SU-DHL-6 (cell line): ENCODE measurements around the gene ACVR1.

Source experiments
- H2AFZ ChIP-seq: fragments of 200-600 bp; sonication (generic); 2 replicates; pipeline ENCODE4 v1.6.1; 2014; ENCODE audit warnings: low read depth, mild to moderate bottlenecking, moderate library complexity, mixed read lengths, antibody characterized with exemption, low read length; ENCODE audit not compliant: severe bottlenecking
- H3F3A ChIP-seq: fragments of 200-600 bp; shearing (Covaris generic); 2 replicates; pipeline ENCODE4 v1.6.0; 2016; ENCODE audit warnings: antibody characterized with exemption, mild to moderate bottlenecking; ENCODE audit not compliant: insufficient read depth
- H3K27ac ChIP-seq: fragments of 200-600 bp; sonication (generic); 2 replicates; pipeline ENCODE4 v1.5.1; 2016; ENCODE audit warnings: low read depth, mild to moderate bottlenecking, low read length, moderate library complexity, mixed read lengths
- H3K27me3 ChIP-seq: fragments of 200-600 bp; sonication (generic), shearing (Covaris generic); 2 replicates; pipeline ENCODE4 v1.6.0; 2014; ENCODE audit warnings: mild to moderate bottlenecking, low read length
- H3K36me3 ChIP-seq: fragments of 200-600 bp; sonication (generic); 2 replicates; pipeline ENCODE4 v1.6.1; 2014; ENCODE audit warnings: mild to moderate bottlenecking, low read length, mixed read lengths
- H3K4me2 ChIP-seq: fragments of 300-600, 200-600 bp; shearing (Covaris generic), sonication (generic); 2 replicates; pipeline ENCODE4 v1.6.0; 2014; ENCODE audit warnings: low read length, low read depth, mild to moderate bottlenecking; ENCODE audit not compliant: poor library complexity, severe bottlenecking
- H3K4me3 ChIP-seq: fragments of 200-600 bp; sonication (generic); 2 replicates; pipeline ENCODE4 v1.5.1; 2014; ENCODE audit warnings: antibody characterized with exemption, low read length, mild to moderate bottlenecking, mixed read lengths; ENCODE audit not compliant: insufficient read depth, poor library complexity, severe bottlenecking
- H3K79me2 ChIP-seq: fragments of 200-600 bp; sonication (generic); 2 replicates; pipeline ENCODE4 v1.6.1; 2014; ENCODE audit warnings: mild to moderate bottlenecking, low read length, moderate library complexity; ENCODE audit not compliant: insufficient read depth
- H3K9ac ChIP-seq: fragments of 200-600 bp; sonication (generic); 2 replicates; pipeline ENCODE4 v1.7.0; 2014; ENCODE audit warnings: mild to moderate bottlenecking, low read length
- H3K9me2 ChIP-seq: fragments of 200-600 bp; sonication (generic); replicated peaks from 2 replicates; pipeline ENCODE4 v1.6.1; 2014; ENCODE audit warnings: low read length; ENCODE audit not compliant: insufficient read depth
- H3K9me3 ChIP-seq: fragments of 200-600 bp; sonication (generic); 2 replicates; pipeline ENCODE4 v1.6.1; 2014; ENCODE audit warnings: low read length, mixed read lengths; ENCODE audit not compliant: insufficient read depth
- H4K20me1 ChIP-seq: fragments of 200-600 bp; sonication (generic); 2 replicates; pipeline ENCODE4 v1.6.1; 2014; ENCODE audit warnings: low read depth, mild to moderate bottlenecking, antibody characterized with exemption, low read length, moderate library complexity, mixed read lengths
- EZH2phosphoT487 ChIP-seq: fragments of 200-600 bp; sonication (generic), shearing (Covaris generic); conservative IDR thresholded peaks from 2 replicates; pipeline ENCODE4 v1.6.1; 2018; ENCODE audit warnings: mild to moderate bottlenecking, antibody characterized with exemption, low read length, moderate library complexity, mixed read lengths
- TF ChIP-seq, protein P1 (sequence below): fragments of 200-600 bp; sonication (generic); IDR thresholded peaks from one replicate; pipeline ENCODE4 v1.5.1; 2017; ENCODE audit warnings: antibody characterized with exemption, mild to moderate bottlenecking, low read length, moderate library complexity; ENCODE audit not compliant: insufficient read depth, poor library complexity, severe bottlenecking

Gene ACVR1

DNA sequence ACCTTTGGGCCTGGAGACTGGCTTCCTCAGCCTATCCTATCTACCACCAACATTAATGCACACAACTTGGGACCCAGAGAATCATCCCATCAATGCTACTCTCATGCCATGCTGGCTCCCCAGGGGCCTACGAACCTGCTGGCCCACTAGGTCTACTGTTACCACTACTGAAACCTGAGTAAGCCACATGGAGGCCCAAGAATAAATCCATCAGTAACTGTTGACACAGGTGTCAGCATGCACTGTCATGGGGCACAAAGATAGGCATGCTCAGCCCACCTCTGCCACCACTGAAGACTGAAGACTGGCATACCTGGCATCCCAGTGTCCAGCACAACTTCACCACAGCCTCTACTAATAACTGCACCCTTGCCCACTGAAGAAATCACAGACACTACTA is 176.3 kb downstream of the ACVR1 start:
- Histone ChIP-seq H3K9me2 (no peaks in the 10 kb centered on the region; the same call in 1 of the 2 replicates), H3K4me3 (no peak overlapping the region), H3K36me3 (no peaks in the 10 kb centered on the region), H3K9me3 (no peaks in the 10 kb centered on the region), H2AFZ (no peak overlapping the region), H3K27me3 (no peaks in the 10 kb centered on the region), H3K4me2 (no peak overlapping the region), H3K27ac (no peak overlapping the region), H4K20me1 (no peaks in the 10 kb centered on the region), H3K9ac (no peak overlapping the region), H3F3A (no peaks in the 10 kb centered on the region), H3K79me2 (no peaks in the 10 kb centered on the region)
- TF ChIP-seq EZH2phosphoT487: no peak

GRCh38 chr2:157699009-157699408 is 177.1 kb downstream of the ACVR1 start:
- H3K27ac ChIP-seq: no peak overlapping the region
- H2AFZ ChIP-seq: no peak overlapping the region
- no peak overlapping the region for H3K9ac ChIP-seq
- no peaks in the 10 kb centered on the region; the same call in 1 of the 2 replicates for H3K9me2 ChIP-seq
- no peaks in the 10 kb centered on the region for H3K9me3 ChIP-seq
- H4K20me1 ChIP-seq: no peaks in the 10 kb centered on the region
- H3K36me3 ChIP-seq: no peaks in the 10 kb centered on the region
- no peaks in the 10 kb centered on the region for H3K27me3 ChIP-seq
- no peak for TF ChIP-seq EZH2phosphoT487
- TF ChIP-seq, protein P1, sequence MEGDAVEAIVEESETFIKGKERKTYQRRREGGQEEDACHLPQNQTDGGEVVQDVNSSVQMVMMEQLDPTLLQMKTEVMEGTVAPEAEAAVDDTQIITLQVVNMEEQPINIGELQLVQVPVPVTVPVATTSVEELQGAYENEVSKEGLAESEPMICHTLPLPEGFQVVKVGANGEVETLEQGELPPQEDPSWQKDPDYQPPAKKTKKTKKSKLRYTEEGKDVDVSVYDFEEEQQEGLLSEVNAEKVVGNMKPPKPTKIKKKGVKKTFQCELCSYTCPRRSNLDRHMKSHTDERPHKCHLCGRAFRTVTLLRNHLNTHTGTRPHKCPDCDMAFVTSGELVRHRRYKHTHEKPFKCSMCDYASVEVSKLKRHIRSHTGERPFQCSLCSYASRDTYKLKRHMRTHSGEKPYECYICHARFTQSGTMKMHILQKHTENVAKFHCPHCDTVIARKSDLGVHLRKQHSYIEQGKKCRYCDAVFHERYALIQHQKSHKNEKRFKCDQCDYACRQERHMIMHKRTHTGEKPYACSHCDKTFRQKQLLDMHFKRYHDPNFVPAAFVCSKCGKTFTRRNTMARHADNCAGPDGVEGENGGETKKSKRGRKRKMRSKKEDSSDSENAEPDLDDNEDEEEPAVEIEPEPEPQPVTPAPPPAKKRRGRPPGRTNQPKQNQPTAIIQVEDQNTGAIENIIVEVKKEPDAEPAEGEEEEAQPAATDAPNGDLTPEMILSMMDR: no peak
- no peaks in the 10 kb centered on the region for H3F3A ChIP-seq
- H3K79me2 ChIP-seq: no peaks in the 10 kb centered on the region
- H3K4me2 ChIP-seq: no peak overlapping the region
- no peak overlapping the region for H3K4me3 ChIP-seq

GRCh38 chr2:157698430-157698829 is 177.7 kb downstream of the ACVR1 start:
- Histone ChIP-seq H3K9me2 (no peaks in the 10 kb centered on the region; the same call in 1 of the 2 replicates), H3K36me3 (no peaks in the 10 kb centered on the region), H3K79me2 (no peaks in the 10 kb centered on the region), H3K9me3 (no peaks in the 10 kb centered on the region), H2AFZ (no peak overlapping the region), H3K27ac (no peak overlapping the region), H3F3A (no peaks in the 10 kb centered on the region), H3K4me2 (no peak overlapping the region), H3K27me3 (no peaks in the 10 kb centered on the region), H3K9ac (no peak overlapping the region), H3K4me3 (no peak overlapping the region), H4K20me1 (no peaks in the 10 kb centered on the region)
- TF ChIP-seq, protein P1: no peak
- no peak for TF ChIP-seq EZH2phosphoT487

- Histone ChIP-seq H3K9me2 (no peaks in the 10 kb centered on the region; the same call in 1 of the 2 replicates), H3K27me3 (no peaks in the 10 kb centered on the region), H2AFZ (no peak overlapping the region), H3K4me3 (no peak overlapping the region), H3K9ac (no peak overlapping the region), H3K79me2 (no peaks in the 10 kb centered on the region), H3K27ac (no peak overlapping the region), H3K36me3 (no peaks in the 10 kb centered on the region), H3F3A (no peaks in the 10 kb centered on the region), H4K20me1 (no peaks in the 10 kb centered on the region), H3K9me3 (no peaks in the 10 kb centered on the region), H3K4me2 (no peak overlapping the region)
- TF ChIP-seq, protein P1: no peak
- no peak for TF ChIP-seq EZH2phosphoT487
Observed at GRCh38 chr2:157696036-157696435, 180.1 kb downstream of the ACVR1 start.
